ENCODE data around the gene NUDT4B. TPM values are rescaled to one million over a fixed set of nuclear protein-coding genes. Genes with fewer than 3 reads are reported as not detected.
"Not testable (repeated sequence)": the region's sequence is repeated elsewhere in the genome, so short reads cannot be mapped to it uniquely, and the experiment has no call there.

Gene NUDT4B
- 19.6 and 20.4 TPM in 2 replicates for polyA plus RNA-seq (2011; rRNA removed)
- polyA minus RNA-seq (2011; rRNA and poly(A)+ RNA removed): 8.4 and 9.5 TPM in 2 replicates

DNA sequence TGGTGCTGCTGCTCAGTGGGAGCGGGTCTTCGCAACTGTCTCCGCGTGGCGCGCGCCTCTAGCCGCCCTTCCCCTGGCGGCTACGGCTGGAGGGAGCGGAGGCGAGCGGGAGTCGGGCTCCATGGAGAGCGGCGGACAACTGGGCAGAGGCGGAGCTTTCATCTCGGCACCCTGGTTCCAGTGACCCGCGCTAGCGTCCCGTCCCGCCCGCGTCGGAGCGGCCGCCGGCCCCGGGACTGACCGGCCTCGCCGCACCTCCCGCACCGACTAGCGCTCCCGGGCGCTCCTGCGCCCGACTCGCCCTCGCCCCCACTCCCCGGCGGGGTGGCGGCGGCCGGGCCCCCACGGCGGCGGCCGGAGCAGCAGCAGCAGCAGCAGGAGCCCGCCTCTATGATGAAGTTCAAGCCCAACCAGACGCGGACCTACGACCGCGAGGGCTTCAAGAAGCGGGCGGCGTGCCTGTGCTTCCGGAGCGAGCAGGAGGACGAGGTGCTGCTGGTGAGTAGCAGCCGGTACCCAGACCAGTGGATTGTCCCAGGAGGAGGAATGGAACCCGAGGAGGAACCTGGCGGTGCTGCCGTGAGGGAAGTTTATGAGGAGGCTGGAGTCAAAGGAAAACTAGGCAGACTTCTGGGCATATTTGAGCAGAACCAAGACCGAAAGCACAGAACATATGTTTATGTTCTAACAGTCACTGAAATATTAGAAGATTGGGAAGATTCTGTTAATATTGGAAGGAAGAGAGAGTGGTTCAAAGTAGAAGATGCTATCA lies at the start of gene NUDT4B:
NUDT4B (plus strand) TSS at position 212 of the 772 bp plus-strand sequence; CDS start at position 391, 179 bp downstream.
- POLR2A ChIA-PET; H3K4me3 ChIP-seq (ENCODE audit: low read depth, low read length); H3K27me3 ChIP-seq (ENCODE audit: control insufficient read depth, insufficient read depth, low read length); CTCF ChIA-PET; H3K36me3 ChIP-seq (ENCODE audit: control insufficient read depth, insufficient read depth, low read length); DNase-seq (ENCODE audit: low read depth): not testable (repeated sequence)

DNA sequence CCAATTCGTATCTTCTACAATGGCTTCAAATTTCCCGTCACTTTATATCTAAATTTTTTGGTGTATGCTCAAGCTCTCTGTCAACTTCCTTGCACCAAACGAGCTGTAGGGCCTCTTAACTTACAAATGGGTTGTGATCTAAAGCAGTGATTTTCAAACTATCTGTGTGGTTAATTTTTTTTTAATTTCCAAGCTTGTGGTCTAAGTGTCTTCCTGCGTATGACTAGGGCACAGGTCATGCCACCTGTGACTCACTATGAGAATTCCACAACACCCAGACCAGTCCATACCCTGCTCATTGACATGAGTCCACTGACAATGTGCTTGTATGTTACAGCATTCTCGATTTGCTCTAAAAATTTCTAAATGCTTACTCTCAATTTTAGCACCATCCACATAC lies 49.2 kb upstream of the NUDT4B start:
- H3K36me3 ChIP-seq (ENCODE audit: control insufficient read depth, insufficient read depth, low read length); H3K27me3 ChIP-seq (ENCODE audit: control insufficient read depth, insufficient read depth, low read length); CTCF ChIA-PET; POLR2A ChIA-PET; DNase-seq (ENCODE audit: low read depth); H3K4me3 ChIP-seq (ENCODE audit: low read depth, low read length): not testable (repeated sequence)

DNA sequence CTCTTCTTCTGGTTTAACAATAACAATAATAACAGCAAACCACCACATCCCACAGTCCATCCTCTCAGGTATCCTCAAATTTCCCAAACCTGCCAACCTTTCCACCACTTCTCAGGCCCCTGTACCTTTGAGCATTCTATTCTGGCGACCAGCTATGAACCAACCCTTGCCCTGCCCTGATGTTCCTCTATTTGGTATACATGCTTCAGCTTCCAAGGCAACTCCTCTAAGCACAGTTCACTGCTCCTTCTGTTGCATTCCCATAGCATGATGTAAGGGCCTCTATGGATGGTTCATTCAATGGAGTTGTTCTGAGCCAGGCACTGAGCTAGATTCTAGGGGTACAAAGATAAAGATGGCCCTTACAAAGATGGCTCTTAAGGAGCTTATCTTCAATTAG lies 46.3 kb upstream of the NUDT4B start:
- CTCF ChIA-PET; H3K36me3 ChIP-seq (ENCODE audit: control insufficient read depth, insufficient read depth, low read length); H3K4me3 ChIP-seq (ENCODE audit: low read depth, low read length); DNase-seq (ENCODE audit: low read depth); POLR2A ChIA-PET; H3K27me3 ChIP-seq (ENCODE audit: control insufficient read depth, insufficient read depth, low read length): not testable (repeated sequence)

DNA sequence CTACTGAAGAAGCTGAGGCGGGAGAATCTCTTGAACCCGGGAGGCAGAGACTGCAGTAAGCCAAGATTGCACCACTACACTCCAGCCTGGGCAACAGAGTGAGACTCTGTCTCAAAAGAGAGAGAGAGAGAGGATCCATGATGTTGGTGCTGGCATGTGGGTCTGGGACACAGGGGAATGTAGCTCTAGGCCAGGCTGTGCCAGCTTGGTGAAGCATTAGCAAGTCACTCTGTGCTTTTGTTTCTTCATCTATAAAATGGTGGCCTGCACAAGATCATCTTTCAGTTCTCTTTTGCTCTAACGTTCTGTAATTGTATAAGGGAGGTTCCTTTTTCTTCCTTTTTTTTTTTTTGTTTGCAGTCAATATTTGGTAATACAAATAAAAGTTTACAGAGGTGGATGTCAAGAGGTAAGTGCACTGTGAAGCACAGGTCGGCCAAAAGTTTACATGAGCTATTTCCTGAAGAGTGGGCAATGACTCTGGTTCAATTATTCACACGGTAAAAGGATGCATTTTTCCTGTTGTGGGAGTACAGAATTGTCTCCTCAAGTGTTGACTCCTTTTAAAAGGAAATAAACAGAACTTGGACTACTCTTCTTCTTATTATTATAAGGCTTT lies 44.5 kb upstream of the NUDT4B start:
- H3K36me3 ChIP-seq (ENCODE audit: control insufficient read depth, insufficient read depth, low read length); H3K27me3 ChIP-seq (ENCODE audit: control insufficient read depth, insufficient read depth, low read length); DNase-seq (ENCODE audit: low read depth); H3K4me3 ChIP-seq (ENCODE audit: low read depth, low read length); POLR2A ChIA-PET; CTCF ChIA-PET: not testable (repeated sequence)

DNA sequence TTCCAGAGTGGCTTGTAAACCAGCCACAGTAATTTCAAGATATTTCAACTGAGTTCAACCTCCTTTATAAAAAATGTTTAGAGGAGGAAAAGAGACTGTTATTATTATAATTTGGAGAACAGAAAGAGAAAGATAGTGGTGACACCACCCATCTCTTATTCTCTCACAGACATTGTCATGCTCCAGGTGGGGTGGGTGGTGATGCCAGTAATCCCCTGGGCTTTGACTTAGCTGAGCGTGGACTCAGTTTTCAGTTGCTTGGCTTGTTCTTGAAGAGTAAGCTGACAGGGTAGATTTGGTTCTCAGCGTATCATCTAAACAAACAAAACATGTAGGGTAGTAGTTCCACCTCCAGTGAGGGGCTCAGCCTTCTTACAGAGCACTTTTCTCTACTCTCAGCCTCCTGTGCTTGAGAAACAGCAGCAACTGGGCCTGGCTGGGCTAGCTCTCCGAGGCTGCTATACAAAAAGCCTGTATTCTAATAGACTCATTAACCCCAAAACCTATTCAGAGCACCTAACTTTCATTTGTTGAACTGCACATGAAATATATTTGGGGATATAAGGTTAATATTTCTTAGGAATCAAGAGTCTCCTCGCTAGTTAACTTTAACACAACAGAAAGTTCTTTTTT lies 43.1 kb upstream of the NUDT4B start:
- CTCF ChIA-PET; DNase-seq (ENCODE audit: low read depth); POLR2A ChIA-PET; H3K4me3 ChIP-seq (ENCODE audit: low read depth, low read length); H3K36me3 ChIP-seq (ENCODE audit: control insufficient read depth, insufficient read depth, low read length); H3K27me3 ChIP-seq (ENCODE audit: control insufficient read depth, insufficient read depth, low read length): not testable (repeated sequence)

DNA sequence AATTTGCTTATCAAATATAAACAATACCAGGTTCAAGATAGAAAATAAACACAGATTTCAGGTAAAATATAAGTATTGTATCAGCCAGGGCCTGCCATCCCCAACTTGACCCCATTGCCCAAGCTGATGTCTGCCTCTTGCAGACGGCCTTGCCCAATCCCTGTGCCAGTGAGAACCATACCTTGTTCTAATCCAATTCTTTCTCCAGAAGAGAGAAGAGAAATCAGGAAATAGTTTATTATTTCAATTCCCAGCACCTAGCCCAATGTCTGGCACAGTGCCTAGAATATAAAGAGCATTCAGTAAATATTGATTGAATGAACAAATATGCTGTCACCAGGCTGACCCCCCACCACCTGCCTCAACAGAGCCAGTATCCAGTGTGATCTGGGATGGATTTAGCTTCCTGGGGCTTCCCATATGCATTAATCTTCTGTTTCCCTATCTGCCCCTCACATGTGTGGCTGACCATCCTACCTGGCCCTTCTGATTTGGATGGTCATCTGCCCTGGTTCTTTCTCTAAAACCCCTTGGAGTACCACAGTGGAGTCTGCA lies 39.7 kb upstream of the NUDT4B start:
- CTCF ChIA-PET; H3K4me3 ChIP-seq (ENCODE audit: low read depth, low read length); DNase-seq (ENCODE audit: low read depth); H3K27me3 ChIP-seq (ENCODE audit: control insufficient read depth, insufficient read depth, low read length); H3K36me3 ChIP-seq (ENCODE audit: control insufficient read depth, insufficient read depth, low read length); POLR2A ChIA-PET: not testable (repeated sequence)

DNA sequence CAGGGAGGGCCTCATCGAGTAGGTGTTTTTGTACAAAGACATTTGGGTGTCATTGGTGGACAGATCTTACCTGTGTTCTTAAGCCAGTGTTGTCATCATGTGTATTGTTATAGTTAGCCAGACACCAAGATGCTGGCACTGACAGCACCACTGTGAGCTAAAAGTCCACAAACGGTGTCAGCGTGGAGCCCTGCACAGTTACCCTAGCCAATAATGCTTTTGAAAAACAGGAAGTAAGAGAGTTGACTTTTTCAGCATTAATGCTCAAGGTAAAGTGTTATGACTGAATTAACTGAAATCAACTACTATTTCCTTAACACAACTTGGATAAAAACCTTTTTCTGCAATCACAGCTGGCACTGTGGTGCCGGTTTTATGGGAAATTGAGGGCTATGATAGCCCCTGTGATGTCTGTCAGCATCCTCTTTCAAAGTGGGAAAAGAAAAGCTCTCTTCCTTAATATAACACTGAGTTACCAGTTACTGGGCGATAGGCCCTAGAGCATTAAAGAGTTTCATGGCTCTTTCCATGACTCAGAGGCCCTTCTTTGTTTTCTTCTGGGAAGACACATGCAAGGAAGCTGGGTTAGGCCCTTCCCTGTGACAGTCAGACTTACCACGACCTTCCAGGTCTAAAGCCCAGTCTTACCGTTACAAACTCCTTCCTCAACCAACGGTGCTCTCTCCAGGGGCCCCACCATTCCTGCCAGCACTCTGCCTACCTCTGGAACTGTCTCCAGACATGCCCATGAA lies 37.6 kb upstream of the NUDT4B start:
- DNase-seq (ENCODE audit: low read depth); H3K36me3 ChIP-seq (ENCODE audit: control insufficient read depth, insufficient read depth, low read length); H3K4me3 ChIP-seq (ENCODE audit: low read depth, low read length); CTCF ChIA-PET; POLR2A ChIA-PET; H3K27me3 ChIP-seq (ENCODE audit: control insufficient read depth, insufficient read depth, low read length): not testable (repeated sequence)

DNA sequence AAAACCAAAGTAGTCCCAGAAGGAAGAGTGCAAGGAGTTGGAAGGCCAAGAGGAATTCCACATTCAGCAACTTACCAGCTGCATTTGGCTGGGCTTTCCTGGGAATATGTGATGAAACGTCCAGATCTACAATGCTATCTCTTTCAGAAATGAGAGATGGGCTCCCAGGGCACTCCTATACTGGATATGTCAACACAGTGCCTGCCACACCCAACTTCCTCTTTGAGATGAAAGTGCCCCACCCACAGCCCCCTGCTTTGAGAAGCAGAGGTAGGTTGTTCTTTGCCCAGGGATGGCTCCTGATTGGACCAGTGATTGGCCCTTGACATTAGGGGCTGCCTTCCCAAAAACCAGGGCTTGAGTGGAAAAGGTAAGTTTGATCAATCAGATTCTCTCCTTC lies 36.2 kb upstream of the NUDT4B start:
- POLR2A ChIA-PET; CTCF ChIA-PET; H3K4me3 ChIP-seq (ENCODE audit: low read depth, low read length); H3K36me3 ChIP-seq (ENCODE audit: control insufficient read depth, insufficient read depth, low read length); H3K27me3 ChIP-seq (ENCODE audit: control insufficient read depth, insufficient read depth, low read length); DNase-seq (ENCODE audit: low read depth): not testable (repeated sequence)

DNA sequence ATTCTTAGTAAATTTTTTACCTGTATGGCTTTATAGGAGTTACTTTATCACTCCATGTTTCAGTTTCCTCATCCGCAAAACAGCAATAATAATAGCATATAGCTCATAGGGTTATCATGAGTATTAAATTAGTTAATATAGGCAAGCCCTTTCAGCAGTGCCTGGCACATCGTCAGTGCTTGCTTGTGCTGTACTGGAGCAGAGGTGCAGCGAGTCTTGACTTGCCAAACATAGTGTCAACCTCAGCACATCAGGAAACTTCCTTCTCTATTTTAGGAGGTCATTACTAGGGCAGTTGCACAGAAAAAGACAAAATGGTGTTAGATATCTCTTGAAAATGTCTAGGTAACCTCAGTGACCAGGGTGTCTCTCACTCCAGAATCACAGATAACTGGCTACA lies 33.1 kb upstream of the NUDT4B start:
- H3K27me3 ChIP-seq (ENCODE audit: control insufficient read depth, insufficient read depth, low read length); H3K36me3 ChIP-seq (ENCODE audit: control insufficient read depth, insufficient read depth, low read length); CTCF ChIA-PET; DNase-seq (ENCODE audit: low read depth); H3K4me3 ChIP-seq (ENCODE audit: low read depth, low read length); POLR2A ChIA-PET: not testable (repeated sequence)

DNA sequence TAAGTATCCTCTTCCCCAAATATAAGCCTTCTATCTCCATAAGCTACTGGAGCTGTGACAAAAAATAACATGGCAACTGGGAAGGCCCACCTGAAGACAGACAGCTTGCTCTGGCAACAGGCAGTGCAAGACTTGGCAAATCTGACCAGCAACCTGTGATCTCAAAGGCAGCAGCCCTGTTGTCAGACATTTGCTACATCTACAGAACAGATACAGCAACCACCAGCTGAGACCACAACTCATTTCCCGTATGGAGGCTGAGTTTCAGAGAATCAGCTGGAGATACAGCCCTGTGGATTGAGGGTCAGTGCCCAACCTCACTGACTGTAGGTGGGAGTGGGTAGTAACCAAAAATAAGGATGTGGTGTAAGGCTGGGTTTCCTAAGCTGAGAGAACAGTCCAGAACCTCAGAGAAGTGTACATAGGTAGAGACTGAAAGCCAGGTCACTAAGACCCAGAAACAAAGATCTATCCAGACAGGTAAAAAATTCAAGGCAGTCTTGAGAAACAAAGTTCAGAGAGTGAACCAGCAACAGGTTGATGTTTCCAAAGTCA lies 31.5 kb upstream of the NUDT4B start:
- POLR2A ChIA-PET; DNase-seq (ENCODE audit: low read depth); H3K36me3 ChIP-seq (ENCODE audit: control insufficient read depth, insufficient read depth, low read length); H3K27me3 ChIP-seq (ENCODE audit: control insufficient read depth, insufficient read depth, low read length); CTCF ChIA-PET; H3K4me3 ChIP-seq (ENCODE audit: low read depth, low read length): not testable (repeated sequence)

DNA sequence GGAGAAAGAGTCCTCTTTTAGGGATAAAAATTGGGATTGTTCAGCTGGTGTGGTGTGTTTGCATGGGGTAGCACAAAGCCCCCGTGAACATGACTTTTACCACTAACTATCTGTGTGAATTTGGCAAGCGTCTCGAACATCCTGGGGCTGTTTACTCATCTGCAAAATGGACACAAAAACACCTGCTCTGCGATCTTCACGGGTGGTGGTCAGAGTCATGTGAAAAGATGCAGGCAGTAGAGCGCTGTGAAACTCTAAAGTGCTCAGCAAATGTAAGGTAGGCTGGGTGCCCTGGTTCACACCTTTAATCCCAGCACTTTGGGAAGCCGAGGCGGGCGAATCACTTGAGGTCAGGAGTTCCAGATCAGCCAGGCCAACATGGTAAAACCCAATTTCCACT lies 27.7 kb upstream of the NUDT4B start:
- POLR2A ChIA-PET; CTCF ChIA-PET; H3K4me3 ChIP-seq (ENCODE audit: low read depth, low read length); H3K27me3 ChIP-seq (ENCODE audit: control insufficient read depth, insufficient read depth, low read length); H3K36me3 ChIP-seq (ENCODE audit: control insufficient read depth, insufficient read depth, low read length); DNase-seq (ENCODE audit: low read depth): not testable (repeated sequence)

DNA sequence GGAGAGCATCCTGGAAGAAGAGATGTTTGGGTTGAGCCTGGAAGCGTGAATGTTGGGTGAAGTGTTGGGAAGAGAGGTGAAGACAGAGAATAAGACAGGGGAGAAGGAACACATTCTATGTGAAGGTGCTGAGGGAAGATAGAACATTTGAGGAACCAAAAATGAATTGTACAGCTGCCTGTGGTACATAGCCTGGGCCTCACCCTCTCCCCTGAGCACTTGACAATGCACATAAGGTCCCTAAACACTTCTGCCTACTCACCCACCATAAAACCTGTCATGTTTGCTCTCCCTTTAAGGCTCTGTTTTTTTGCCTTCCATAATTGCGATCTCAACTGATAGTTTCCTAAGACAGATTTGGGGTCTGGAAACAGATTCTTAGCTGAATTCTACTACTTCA lies 25.8 kb upstream of the NUDT4B start:
- H3K36me3 ChIP-seq (ENCODE audit: control insufficient read depth, insufficient read depth, low read length); H3K27me3 ChIP-seq (ENCODE audit: control insufficient read depth, insufficient read depth, low read length); POLR2A ChIA-PET; CTCF ChIA-PET; H3K4me3 ChIP-seq (ENCODE audit: low read depth, low read length); DNase-seq (ENCODE audit: low read depth): not testable (repeated sequence)
